Calu3 (cell line): ENCODE data around the gene KLHL29. TPM values are rescaled to one million over a fixed set of nuclear protein-coding genes. Genes with fewer than 3 reads are reported as not detected.

ENCODE experiments used
- BruUV-seq: library from RNA; stranded (reverse); fragments of 400-500 nt; replicated peaks from 2 replicates; lab custom pipeline; 2021; lab: Mats Ljungman, UMichigan
- CTCF ChIA-PET: fragments of 300-600 bp; sonication (Branson Sonifier 250); formaldehyde crosslinking; loops from one replicate; lab custom pipeline; 2022; ENCODE audit warnings: antibody characterized with exemption; lab: Charles Lee
- DNase-seq: peaks from one replicate; pipeline ENCODE4 v3.0.0; 2022
- H3K27ac Mint-ChIP-seq: one replicate; pipeline ENCODE4 v1.8.0; 2022; ENCODE audit warnings: mixed read lengths; ENCODE audit not compliant: unreplicated experiment
- H3K27me3 Mint-ChIP-seq: one replicate; pipeline ENCODE4 v1.8.0; 2022; ENCODE audit warnings: mixed read lengths; ENCODE audit not compliant: unreplicated experiment
- H3K36me3 Mint-ChIP-seq: one replicate; pipeline ENCODE4 v1.8.0; 2022; ENCODE audit warnings: mild to moderate bottlenecking, moderate library complexity, mixed read lengths; ENCODE audit not compliant: insufficient read depth, unreplicated experiment
- H3K4me1 Mint-ChIP-seq: one replicate; pipeline ENCODE4 v1.8.0; 2022; ENCODE audit warnings: mild to moderate bottlenecking, low read depth, mixed read lengths; ENCODE audit not compliant: unreplicated experiment
- H3K4me3 Mint-ChIP-seq: one replicate; pipeline ENCODE4 v1.8.0; 2022; ENCODE audit warnings: mild to moderate bottlenecking, low read depth, moderate library complexity, mixed read lengths; ENCODE audit not compliant: unreplicated experiment
- H3K9me3 Mint-ChIP-seq: one replicate; pipeline ENCODE4 v1.8.0; 2022; ENCODE audit warnings: low read depth, mixed read lengths; ENCODE audit not compliant: unreplicated experiment
- CTCF ChIP-seq: fragments of 200-600 bp; IDR thresholded peaks from one replicate; pipeline ENCODE4 v1.8.0; 2022; ENCODE audit warnings: antibody characterized with exemption; ENCODE audit not compliant: unreplicated experiment
- intact Hi-C: fragments of 100-400 bp; cut with micrococcal nuclease; formaldehyde crosslinking; loops from one replicate; pipeline ENCODE4 v1.10.0; 2022; ENCODE audit not compliant: unreplicated experiment
- total RNA-seq: library from RNA; stranded (reverse); gene quantifications from 2 replicates; pipeline ENCODE4 v1.2.3, GENCODE V29; 2022

KLHL29 gene
- total RNA-seq, 1 experiment from 2014 or later, result 11.9 TPM

GRCh38 chr2:23563673-23564614 lies 179.0 kb downstream of the KLHL29 start:
- Mint-ChIP-seq H3K9me3 (no peaks in the 10 kb centered on the region), H3K4me1 (peaks cover 8% of the 10 kb centered on the region), H3K36me3 (no peaks in the 10 kb centered on the region), H3K27ac (no peak overlapping the region), H3K27me3 (no peaks in the 10 kb centered on the region), H3K4me3 (no peak overlapping the region)
- no TSS peak for BruUV-seq
- no peak for TF ChIP-seq CTCF
- CTCF ChIA-PET, result no interaction called here
- peak; percentile 47 for DNase-seq
- intact Hi-C loops, result no loop called here

GRCh38 chr2:23564615-23564960 lies 179.6 kb downstream of the KLHL29 start:
- H3K4me3 Mint-ChIP-seq, result no peak overlapping the region
- H3K27me3 Mint-ChIP-seq, result no peaks in the 10 kb centered on the region
- DNase-seq, result no peak
- intact Hi-C loops, result no loop called here
- CTCF ChIA-PET, result no interaction called here
- no TSS peak for BruUV-seq
- H3K9me3 Mint-ChIP-seq, result no peaks in the 10 kb centered on the region
- no peak overlapping the region for H3K27ac Mint-ChIP-seq
- peaks cover 8% of the 10 kb centered on the region for H3K4me1 Mint-ChIP-seq
- TF ChIP-seq CTCF, result no peak
- H3K36me3 Mint-ChIP-seq, result no peaks in the 10 kb centered on the region

- no peak for TF ChIP-seq CTCF
- BruUV-seq, result no TSS peak
- intact Hi-C loops, result no loop called here
- Mint-ChIP-seq H3K4me1 (peaks cover 8% of the 10 kb centered on the region), H3K4me3 (no peak overlapping the region), H3K36me3 (no peaks in the 10 kb centered on the region), H3K27ac (no peak overlapping the region), H3K9me3 (no peaks in the 10 kb centered on the region), H3K27me3 (no peaks in the 10 kb centered on the region)
- CTCF ChIA-PET, result interaction anchor here (0.6 kb wide), 1 partner anchor 9 kb away, joined by 3 read pairs; no protein-coding TSS in a partner anchor
- no peak for DNase-seq
Measured at GRCh38 chr2:23565374-23565773, 180.4 kb downstream of the KLHL29 start.

- Mint-ChIP-seq H3K4me1 (peaks cover 8% of the 10 kb centered on the region), H3K36me3 (no peaks in the 10 kb centered on the region), H3K9me3 (no peaks in the 10 kb centered on the region), H3K27ac (no peak overlapping the region), H3K4me3 (no peak overlapping the region), H3K27me3 (no peaks in the 10 kb centered on the region)
- no peak for DNase-seq
- intact Hi-C loops, result loop anchor here (1.0 to 2.0 kb wide), 2 partner anchors 165 to 199 kb away; no protein-coding TSS in a partner anchor
- no peak for TF ChIP-seq CTCF
- BruUV-seq, result no TSS peak
- CTCF ChIA-PET, result interaction anchor here (0.6 kb wide), 1 partner anchor 9 kb away, joined by 3 read pairs; no protein-coding TSS in a partner anchor
Measured at GRCh38 chr2:23565814-23566213, 180.8 kb downstream of the KLHL29 start.
